Aorta (tissue), 5 donors: ENCODE measurements around the gene FIBP. TPM values are rescaled to one million over a fixed set of nuclear protein-coding genes. Genes with fewer than 3 reads are reported as not detected.

Experiments
- ATAC-seq: fragments of 200-7000 bp; cut with Tn5 transposase; one replicate; pipeline ENCODE4 v1.9.1; 2022; ENCODE audit warnings: moderate library complexity; ENCODE audit not compliant: low FRiP score
- DNase-seq, 2 donors: peaks; one replicate each; pipeline ENCODE4 v3.0.0-alpha.2; 2020
- H3K27ac ChIP-seq, 2 donors: one replicate each; pipeline ENCODE4 v1.5.1; 2013; ENCODE audit warnings: low read length in 2 of 2, mild to moderate bottlenecking in 2 of 2, moderate library complexity in 2 of 2, control low read depth in 1 of 2, inconsistent platforms in 1 of 2, low read depth in 1 of 2
- H3K27me3 ChIP-seq, 2 donors: one replicate each; pipeline ENCODE4 v1.6.1; 2013; ENCODE audit warnings: control low read depth in 1 of 2, low read length in 1 of 2, mild to moderate bottlenecking in 1 of 2, moderate library complexity in 1 of 2; ENCODE audit not compliant: insufficient read depth in 2 of 2, control insufficient read depth in 1 of 2
- H3K36me3 ChIP-seq, 2 donors: one replicate each; pipeline ENCODE4 v1.6.1; 2013; ENCODE audit warnings: control low read depth in 1 of 2, low read length in 1 of 2, mild to moderate bottlenecking in 1 of 2; ENCODE audit not compliant: insufficient read depth in 2 of 2, control insufficient read depth in 1 of 2
- H3K4me1 ChIP-seq, 2 donors: one replicate each; pipeline ENCODE4 v1.6.1; 2013; ENCODE audit warnings: low read length in 2 of 2, control low read depth in 1 of 2, mild to moderate bottlenecking in 1 of 2, moderate library complexity in 1 of 2; ENCODE audit not compliant: insufficient read depth in 2 of 2, control insufficient read depth in 1 of 2
- H3K4me3 ChIP-seq, 2 donors: one replicate each; pipeline ENCODE4 v1.5.1; 2013; ENCODE audit warnings: low read length in 2 of 2, control low read depth in 1 of 2, mild to moderate bottlenecking in 1 of 2
- H3K9me3 ChIP-seq: one replicate; pipeline ENCODE4 v1.6.1; 2013; ENCODE audit warnings: mild to moderate bottlenecking, low read length; ENCODE audit not compliant: control insufficient read depth
- WGBS, 2 donors: extraction: QIAGEN DNeasy Blood & Tissue Kit; methylation state at CpG; one replicate each; pipeline ENCODE4 v1.1.7; 2013; 5-methylcytosine and 5-hydroxymethylcytosine counted together
- intact Hi-C, 2 donors: fragments of 100-400 bp; cut with DNase I; formaldehyde crosslinking; loops; one replicate each; pipeline versions ENCODE4 v1.14.2 to v1.15.0; 2022
- polyA plus RNA-seq, 2 donors: library from polyadenylated mRNA; stranded (reverse); fragments of 200-250 nt; gene quantifications; one replicate each; pipeline ENCODE4 v1.2.3, GENCODE V29; 2013
- total RNA-seq, 2 donors: library from RNA; stranded (reverse); fragmentation: NEBNext Ultra II Directional; extraction: Animal tissue kit (Norgen Biotek cat#: 25700); gene quantifications; one replicate each; pipeline ENCODE4 v1.2.1, GENCODE V29; 2021
- donor health status: healthy with polysubstance abuse.
- donor health status: Bipolar disorder and iron deficiency.
- donor health status: DM: no; HTN: no; CAD: no.
- donor health status: DM: no; HTN: no; CAD: no.
- donor health status: DM: yes; HTN: yes; CAD: no.

The FIBP gene
- total and polyA plus RNA-seq, 4 donors = 40.2 to 73.1 (median 52.5) TPM

- intact Hi-C loops = loop anchor here (2.0 to 10.0 kb wide), 4 partner anchors 31 to 137 kb away; partner anchors contain the start of genes BANF1 (in 1 of the 2), C11orf68 (in 1 of the 2), CATSPER1 (in 1 of the 2) and DRAP1 (in 1 of the 2)
- 1 to 2% methylated on average over 23 of the region's 23 CpGs for WGBS, 2 donors
Measured at GRCh38 chr11:65887723-65888162, 528 bp downstream of the FIBP start.

GRCh38 chr11:65886826-65887722 is 1.2 kb downstream of the FIBP start:
- Histone ChIP-seq H3K9me3 (no peaks in the 10 kb centered on the region), H3K27ac (peak overlapping the region in 1 of 2 donors; percentile 43), H3K36me3 (peaks cover 0 to 3% of the 10 kb centered on the region in 2 donors), H3K4me1 (peaks cover 0 to 3% of the 10 kb centered on the region in 2 donors), H3K27me3 (peaks cover 0 to 5% of the 10 kb centered on the region in 2 donors), H3K4me3 (no peak overlapping the region)
- DNase-seq (peak in 1 of 2 donors; percentile 54), ATAC-seq (no peak)
- intact Hi-C loops = loop anchor here (5.0 to 10.0 kb wide), 3 partner anchors 35 to 138 kb away; partner anchors contain the start of genes BANF1 (in 1 of the 2), CATSPER1 (in 1 of the 2) and EIF1AD (in 1 of the 2)
- 74 to 78% methylated on average over 14 of the region's 14 CpGs for WGBS, 2 donors

More at GRCh38 chr11:65887723-65888162, 528 bp downstream of the FIBP start:
- H3K9me3 ChIP-seq = no peaks in the 10 kb centered on the region
- no peak for DNase-seq
- peaks cover 0 to 2% of the 10 kb centered on the region in 2 donors for H3K36me3 ChIP-seq
- peaks cover 0 to 5% of the 10 kb centered on the region in 2 donors for H3K27me3 ChIP-seq
- H3K4me1 ChIP-seq = peaks cover 0 to 3% of the 10 kb centered on the region in 2 donors
- H3K27ac ChIP-seq = peak overlapping the region in 1 of 2 donors; percentile 43
- H3K4me3 ChIP-seq = peak overlapping the region; percentile 23 to 57
- ATAC-seq = no peak

- DNase-seq (peak in 1 of 2 donors; percentile 40), ATAC-seq (no peak)
- no peaks in the 10 kb centered on the region for H3K9me3 ChIP-seq
- 92 to 93% methylated on average over 12 of the region's 12 CpGs for WGBS, 2 donors
- intact Hi-C loops = loop anchor here (2.0 to 10.0 kb wide), 5 partner anchors 36 to 139 kb away; partner anchors contain the start of genes BANF1 (in 1 of the 2), CATSPER1 (in 1 of the 2), EIF1AD (in 1 of the 2) and SART1 (in 1 of the 2)
- peaks cover 0 to 3% of the 10 kb centered on the region in 2 donors for H3K4me1 ChIP-seq
- H3K27me3 ChIP-seq = peaks cover 0 to 1% of the 10 kb centered on the region in 2 donors
- H3K4me3 ChIP-seq = no peak overlapping the region
- no peak overlapping the region for H3K27ac ChIP-seq
- H3K36me3 ChIP-seq = peaks cover 0 to 3% of the 10 kb centered on the region in 2 donors
Measured at GRCh38 chr11:65885808-65886536, 2.3 kb downstream of the FIBP start.

- 86 to 91% methylated on average over 7 of the region's 7 CpGs for WGBS, 2 donors
- intact Hi-C loops = loop anchor here (2.0 to 10.0 kb wide), 5 partner anchors 37 to 140 kb away; partner anchors contain the start of genes BANF1 (in 1 of the 2), CATSPER1 (in 1 of the 2), EIF1AD (in 1 of the 2) and SART1 (in 1 of the 2)
- H3K36me3 ChIP-seq = peaks cover 0 to 3% of the 10 kb centered on the region in 2 donors
- peaks cover 0 to 3% of the 10 kb centered on the region in 2 donors for H3K4me1 ChIP-seq
- no peaks in the 10 kb centered on the region for H3K9me3 ChIP-seq
- no peaks in the 10 kb centered on the region for H3K27me3 ChIP-seq
- no peak overlapping the region for H3K4me3 ChIP-seq
- DNase-seq = peak in 1 of 2 donors; percentile 45
- H3K27ac ChIP-seq = no peak overlapping the region
- ATAC-seq = no peak
Measured at GRCh38 chr11:65885231-65885630, 3.0 kb downstream of the FIBP start.

- no peaks in the 10 kb centered on the region for H3K27me3 ChIP-seq
- intact Hi-C loops = loop anchor here (2.0 to 10.0 kb wide), 5 partner anchors 38 to 140 kb away; partner anchors contain the start of genes BANF1 (in 1 of the 2), CATSPER1 (in 1 of the 2), EIF1AD (in 1 of the 2) and SART1 (in 1 of the 2)
- ATAC-seq (peak; percentile 57), DNase-seq (peak; percentile 83 to 92)
- H3K36me3 ChIP-seq = peaks cover 0 to 3% of the 10 kb centered on the region in 2 donors
- H3K27ac ChIP-seq = no peak overlapping the region
- no peaks in the 10 kb centered on the region for H3K9me3 ChIP-seq
- H3K4me1 ChIP-seq = peaks cover 0 to 3% of the 10 kb centered on the region in 2 donors
- 20 to 25% methylated on average over 9 of the region's 9 CpGs for WGBS, 2 donors
- no peak overlapping the region for H3K4me3 ChIP-seq
Measured at GRCh38 chr11:65884716-65885092, 3.6 kb downstream of the FIBP start.

- ATAC-seq = no peak
- Histone ChIP-seq H3K4me1 (peaks cover 0 to 3% of the 10 kb centered on the region in 2 donors), H3K4me3 (no peak overlapping the region), H3K36me3 (peaks cover 0 to 3% of the 10 kb centered on the region in 2 donors), H3K9me3 (no peaks in the 10 kb centered on the region), H3K27me3 (no peaks in the 10 kb centered on the region), H3K27ac (no peak overlapping the region)
- WGBS, 2 donors = 80% methylated on average over 28 of the region's 28 CpGs
- intact Hi-C loops = loop anchor here (2.0 to 10.0 kb wide), 3 partner anchors 77 to 141 kb away; partner anchors contain the start of genes CATSPER1 (in 1 of the 2) and SART1 (in 1 of the 2)
- DNase-seq = peak in 1 of 2 donors; percentile 49
Measured at GRCh38 chr11:65883786-65884715, 4.2 kb downstream of the FIBP start.

- Histone ChIP-seq H3K4me3 (no peak overlapping the region), H3K9me3 (no peaks in the 10 kb centered on the region), H3K27ac (no peak overlapping the region), H3K36me3 (peaks cover 0 to 3% of the 10 kb centered on the region in 2 donors), H3K4me1 (peaks cover 0 to 3% of the 10 kb centered on the region in 2 donors), H3K27me3 (no peaks in the 10 kb centered on the region)
- DNase-seq (peak; percentile 44), ATAC-seq (no peak)
- 87 to 93% methylated on average over 13 of the region's 13 CpGs for WGBS, 2 donors
- intact Hi-C loops = loop anchor here in 1 of 2 donors (10.0 kb wide), 1 partner anchor 142 kb away; the partner anchor contains the start of gene CATSPER1
Measured at GRCh38 chr11:65883058-65883761, 5.1 kb downstream of the FIBP start.
